T-helper 1 cell treated with Interleukin-12 subunit alpha and Interleukin-12 subunit beta and Interleukin-4 antibody, amounts not matched to agents 30 μg/mL and 1 μg/mL, for 36 hours (primary cell): Measurements from ENCODE around the gene BTC.

ENCODE experiments used
- H3K27ac Mint-ChIP-seq: one replicate; pipeline ENCODE4 v1.8.0; 2021; ENCODE audit warnings: mild to moderate bottlenecking, mixed read lengths
- H3K27me3 Mint-ChIP-seq: one replicate; pipeline ENCODE4 v1.8.0; 2021; ENCODE audit warnings: low read depth, mixed read lengths
- H3K36me3 Mint-ChIP-seq: one replicate; pipeline ENCODE4 v1.8.0; 2021; ENCODE audit warnings: low read depth, mixed read lengths
- H3K4me1 Mint-ChIP-seq: one replicate; pipeline ENCODE4 v1.8.0; 2021; ENCODE audit warnings: low read depth, mixed read lengths
- H3K4me3 Mint-ChIP-seq: one replicate; pipeline ENCODE4 v1.8.0; 2021; ENCODE audit warnings: mild to moderate bottlenecking, moderate library complexity, mixed read lengths
- H3K9me3 Mint-ChIP-seq: one replicate; pipeline ENCODE4 v1.8.0; 2021; ENCODE audit warnings: mixed read lengths

The BTC gene

GRCh38 chr4:74777531-74777930 is 16.8 kb downstream of the BTC start:
- no peak overlapping the region for H3K4me3 Mint-ChIP-seq
- H3K4me1 Mint-ChIP-seq: no peaks in the 10 kb centered on the region
- no peak overlapping the region for H3K27ac Mint-ChIP-seq
- H3K27me3 Mint-ChIP-seq: no peaks in the 10 kb centered on the region
- no peaks in the 10 kb centered on the region for H3K9me3 Mint-ChIP-seq
- H3K36me3 Mint-ChIP-seq: no peaks in the 10 kb centered on the region

- no peaks in the 10 kb centered on the region for H3K9me3 Mint-ChIP-seq
- H3K4me3 Mint-ChIP-seq: no peak overlapping the region
- no peaks in the 10 kb centered on the region for H3K36me3 Mint-ChIP-seq
- no peak overlapping the region for H3K27ac Mint-ChIP-seq
- no peaks in the 10 kb centered on the region for H3K27me3 Mint-ChIP-seq
- no peaks in the 10 kb centered on the region for H3K4me1 Mint-ChIP-seq
Measured at GRCh38 chr4:74772783-74773182, 21.5 kb downstream of the BTC start.

GRCh38 chr4:74772106-74772505 is 22.2 kb downstream of the BTC start:
- H3K9me3 Mint-ChIP-seq: no peaks in the 10 kb centered on the region
- H3K36me3 Mint-ChIP-seq: no peaks in the 10 kb centered on the region
- H3K4me3 Mint-ChIP-seq: no peak overlapping the region
- no peaks in the 10 kb centered on the region for H3K4me1 Mint-ChIP-seq
- H3K27me3 Mint-ChIP-seq: no peaks in the 10 kb centered on the region
- H3K27ac Mint-ChIP-seq: no peak overlapping the region

GRCh38 chr4:74770226-74770910 is 24.0 kb downstream of the BTC start:
- Mint-ChIP-seq H3K4me3 (no peak overlapping the region), H3K4me1 (no peaks in the 10 kb centered on the region), H3K27me3 (no peaks in the 10 kb centered on the region), H3K36me3 (no peaks in the 10 kb centered on the region), H3K27ac (no peak overlapping the region), H3K9me3 (no peaks in the 10 kb centered on the region)

- Mint-ChIP-seq H3K27ac (no peak overlapping the region), H3K4me1 (no peaks in the 10 kb centered on the region), H3K9me3 (no peaks in the 10 kb centered on the region), H3K27me3 (no peaks in the 10 kb centered on the region), H3K36me3 (no peaks in the 10 kb centered on the region), H3K4me3 (no peak overlapping the region)
Measured at GRCh38 chr4:74768857-74769525, 25.3 kb downstream of the BTC start.

GRCh38 chr4:74764119-74764518 is 30.2 kb downstream of the BTC start:
- no peak overlapping the region for H3K27ac Mint-ChIP-seq
- no peaks in the 10 kb centered on the region for H3K27me3 Mint-ChIP-seq
- H3K36me3 Mint-ChIP-seq: no peaks in the 10 kb centered on the region
- no peak overlapping the region for H3K4me3 Mint-ChIP-seq
- H3K4me1 Mint-ChIP-seq: no peaks in the 10 kb centered on the region
- H3K9me3 Mint-ChIP-seq: no peaks in the 10 kb centered on the region

GRCh38 chr4:74758551-74759145 is 35.7 kb downstream of the BTC start:
- Mint-ChIP-seq H3K9me3 (no peaks in the 10 kb centered on the region), H3K27ac (no peak overlapping the region), H3K4me3 (no peak overlapping the region), H3K4me1 (no peaks in the 10 kb centered on the region), H3K36me3 (no peaks in the 10 kb centered on the region), H3K27me3 (no peaks in the 10 kb centered on the region)

GRCh38 chr4:74757136-74757535 is 37.2 kb downstream of the BTC start:
- H3K4me1 Mint-ChIP-seq: no peaks in the 10 kb centered on the region
- no peak overlapping the region for H3K4me3 Mint-ChIP-seq
- H3K27me3 Mint-ChIP-seq: no peaks in the 10 kb centered on the region
- H3K27ac Mint-ChIP-seq: no peak overlapping the region
- H3K36me3 Mint-ChIP-seq: no peaks in the 10 kb centered on the region
- no peaks in the 10 kb centered on the region for H3K9me3 Mint-ChIP-seq

- no peaks in the 10 kb centered on the region for H3K36me3 Mint-ChIP-seq
- no peaks in the 10 kb centered on the region for H3K4me1 Mint-ChIP-seq
Measured at GRCh38 chr4:74755486-74755885, 38.8 kb downstream of the BTC start.

GRCh38 chr4:74754218-74754617 is 40.1 kb downstream of the BTC start:
- Mint-ChIP-seq H3K36me3 (no peaks in the 10 kb centered on the region), H3K9me3 (no peaks in the 10 kb centered on the region), H3K4me3 (no peak overlapping the region), H3K27me3 (no peaks in the 10 kb centered on the region), H3K4me1 (no peaks in the 10 kb centered on the region), H3K27ac (no peak overlapping the region)

More at GRCh38 chr4:74755486-74755885, 38.8 kb downstream of the BTC start:
- H3K27me3 Mint-ChIP-seq: no peaks in the 10 kb centered on the region
- no peak overlapping the region for H3K4me3 Mint-ChIP-seq
- H3K27ac Mint-ChIP-seq: no peak overlapping the region
- no peaks in the 10 kb centered on the region for H3K9me3 Mint-ChIP-seq

- no peaks in the 10 kb centered on the region for H3K27me3 Mint-ChIP-seq
- no peaks in the 10 kb centered on the region for H3K4me1 Mint-ChIP-seq
- H3K9me3 Mint-ChIP-seq: no peaks in the 10 kb centered on the region
- H3K27ac Mint-ChIP-seq: no peak overlapping the region
- no peaks in the 10 kb centered on the region for H3K36me3 Mint-ChIP-seq
- H3K4me3 Mint-ChIP-seq: no peak overlapping the region
Measured at GRCh38 chr4:74752798-74753197, 41.5 kb downstream of the BTC start.

- Mint-ChIP-seq H3K4me1 (no peaks in the 10 kb centered on the region), H3K36me3 (no peaks in the 10 kb centered on the region), H3K4me3 (no peak overlapping the region), H3K27me3 (no peaks in the 10 kb centered on the region), H3K9me3 (no peaks in the 10 kb centered on the region), H3K27ac (no peak overlapping the region)
Measured at GRCh38 chr4:74751856-74752255, 42.5 kb downstream of the BTC start.

GRCh38 chr4:74751247-74751646 is 43.1 kb downstream of the BTC start:
- Mint-ChIP-seq H3K9me3 (no peaks in the 10 kb centered on the region), H3K27me3 (no peaks in the 10 kb centered on the region), H3K4me1 (no peaks in the 10 kb centered on the region), H3K4me3 (no peak overlapping the region), H3K36me3 (no peaks in the 10 kb centered on the region), H3K27ac (no peak overlapping the region)

GRCh38 chr4:74742185-74742584 is 52.1 kb downstream of the BTC start:
- Mint-ChIP-seq H3K36me3 (no peaks in the 10 kb centered on the region), H3K9me3 (no peaks in the 10 kb centered on the region), H3K4me1 (no peaks in the 10 kb centered on the region), H3K4me3 (no peak overlapping the region), H3K27me3 (no peaks in the 10 kb centered on the region), H3K27ac (no peak overlapping the region)

GRCh38 chr4:74738464-74739143 is 55.7 kb downstream of the BTC start:
- Mint-ChIP-seq H3K9me3 (no peaks in the 10 kb centered on the region), H3K36me3 (no peaks in the 10 kb centered on the region), H3K4me1 (no peaks in the 10 kb centered on the region), H3K27me3 (no peaks in the 10 kb centered on the region), H3K4me3 (no peak overlapping the region), H3K27ac (no peak overlapping the region)
